Amniotic epithelial cell (primary cell): Measurements from ENCODE around the gene RGS19.

Experiments
- DNase-seq: peaks from one replicate; pipeline ENCODE4 v3.0.0-alpha.2; 2010; ENCODE audit warnings: low read depth

The RGS19 gene

DNA sequence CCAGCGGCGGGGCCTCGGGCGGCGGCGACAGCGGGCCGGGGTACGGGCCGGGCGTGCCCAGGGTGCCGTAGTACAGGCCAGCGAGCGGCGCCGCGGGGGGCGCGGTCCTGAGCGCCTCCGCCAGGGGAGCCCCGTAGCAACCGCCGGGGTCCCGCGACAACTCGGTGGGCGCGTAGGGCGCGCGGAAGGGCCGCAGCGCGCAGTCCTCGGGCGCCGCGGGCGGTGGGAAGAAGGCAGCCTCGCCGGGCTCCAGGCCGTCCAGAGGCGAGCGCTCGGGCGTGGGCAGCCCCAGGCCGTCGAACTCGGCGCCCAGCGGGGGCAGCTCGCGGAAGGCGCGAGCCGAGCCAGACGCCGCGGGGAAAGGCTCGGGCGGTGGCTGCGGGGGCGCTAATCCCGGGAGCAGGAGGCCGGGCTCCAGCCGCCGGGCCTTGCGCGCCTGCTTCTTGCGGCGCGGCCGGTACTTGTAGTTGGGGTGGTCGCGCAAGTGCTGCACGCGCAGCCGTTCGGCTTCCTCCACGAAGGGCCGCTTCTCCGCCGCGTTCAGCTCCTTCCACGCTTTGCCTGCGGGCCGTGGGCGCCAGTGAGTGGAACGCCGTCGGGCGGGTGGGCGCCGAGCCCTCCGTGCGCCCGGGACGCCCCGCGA lies 30.8 kb downstream of the RGS19 start:
- DNase-seq = no peak

GRCh38 chr20:64047968-64048401 lies 31.3 kb downstream of the RGS19 start:
- DNase-seq = no peak

GRCh38 chr20:64047046-64047389 lies 32.3 kb downstream of the RGS19 start:
- DNase-seq = no peak

DNA sequence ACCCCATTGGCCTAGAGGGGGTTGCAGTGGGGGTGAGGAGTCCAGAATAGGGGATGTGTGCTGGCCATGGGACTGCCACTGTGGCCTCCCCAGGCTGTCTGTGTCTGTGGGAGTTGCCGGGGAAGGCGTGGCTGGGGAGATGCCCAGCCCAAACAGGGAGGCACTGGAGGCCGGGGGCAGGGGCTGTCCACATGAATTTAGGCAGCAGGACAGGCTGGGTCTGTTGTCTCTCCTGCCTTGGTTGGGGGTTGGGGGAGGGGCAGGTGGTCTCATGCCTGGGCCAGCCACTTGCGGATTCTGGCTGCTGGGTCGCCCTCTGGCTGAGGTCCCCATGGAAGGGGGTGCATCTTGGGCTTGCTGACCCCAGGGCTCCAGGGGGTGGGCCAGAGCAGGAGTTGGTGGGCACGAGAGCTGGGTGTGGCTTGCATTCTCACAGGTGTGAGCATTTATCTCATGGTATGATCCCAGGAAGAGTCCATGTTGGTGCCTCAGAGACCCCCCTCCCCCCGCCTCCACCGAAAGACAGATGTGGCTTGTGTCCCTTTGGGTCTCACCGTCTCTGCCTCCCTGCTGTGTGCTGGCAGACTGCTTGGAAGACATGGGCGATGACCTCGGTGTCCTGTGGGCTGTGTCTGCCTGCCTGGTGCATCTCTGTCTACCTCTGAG lies 33.8 kb downstream of the RGS19 start:
- DNase-seq = no peak

GRCh38 chr20:64044484-64045247 lies 34.7 kb downstream of the RGS19 start:
- DNase-seq = peak; percentile 47

GRCh38 chr20:64043768-64044167 lies 35.5 kb downstream of the RGS19 start:
- DNase-seq = no peak

DNA sequence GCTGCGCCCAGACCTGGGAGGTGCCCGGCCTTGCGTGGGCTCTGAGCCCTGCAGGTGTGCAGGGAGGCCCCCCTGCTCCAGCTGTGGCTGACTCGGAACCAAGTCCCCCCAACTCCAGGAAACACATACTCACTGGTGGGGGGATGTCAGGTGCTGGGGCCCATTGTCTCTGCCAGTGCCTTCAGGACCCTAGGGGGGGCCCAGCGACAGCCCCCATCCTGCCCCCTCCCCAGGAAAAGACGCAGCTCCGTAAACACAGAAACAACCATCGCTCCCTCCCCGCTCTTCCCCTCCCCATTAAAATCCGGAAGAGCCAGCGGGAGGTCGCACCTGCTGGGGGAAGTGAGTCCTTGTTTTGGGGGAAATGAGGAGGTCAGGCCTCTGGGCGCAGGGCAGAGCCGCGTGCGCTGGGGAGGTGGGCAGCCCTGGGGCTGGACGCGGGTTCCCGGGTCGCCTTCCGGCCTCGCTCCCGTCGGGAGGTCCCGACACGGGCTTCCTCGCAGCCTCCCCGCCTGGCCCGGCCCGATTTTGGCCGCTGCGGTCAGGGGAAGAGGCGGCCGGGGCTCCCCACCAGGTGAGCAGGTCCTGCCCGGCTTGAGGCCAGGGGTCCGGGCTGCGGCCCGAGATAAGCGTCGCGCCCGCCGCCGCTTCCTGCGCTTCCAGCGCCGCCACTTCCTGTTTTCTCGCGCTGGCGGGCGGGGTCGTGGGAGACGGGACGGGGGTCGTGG lies 37.1 kb downstream of the RGS19 start:
- no peak for DNase-seq

GRCh38 chr20:64041781-64042053 lies 37.6 kb downstream of the RGS19 start:
- no peak for DNase-seq

DNA sequence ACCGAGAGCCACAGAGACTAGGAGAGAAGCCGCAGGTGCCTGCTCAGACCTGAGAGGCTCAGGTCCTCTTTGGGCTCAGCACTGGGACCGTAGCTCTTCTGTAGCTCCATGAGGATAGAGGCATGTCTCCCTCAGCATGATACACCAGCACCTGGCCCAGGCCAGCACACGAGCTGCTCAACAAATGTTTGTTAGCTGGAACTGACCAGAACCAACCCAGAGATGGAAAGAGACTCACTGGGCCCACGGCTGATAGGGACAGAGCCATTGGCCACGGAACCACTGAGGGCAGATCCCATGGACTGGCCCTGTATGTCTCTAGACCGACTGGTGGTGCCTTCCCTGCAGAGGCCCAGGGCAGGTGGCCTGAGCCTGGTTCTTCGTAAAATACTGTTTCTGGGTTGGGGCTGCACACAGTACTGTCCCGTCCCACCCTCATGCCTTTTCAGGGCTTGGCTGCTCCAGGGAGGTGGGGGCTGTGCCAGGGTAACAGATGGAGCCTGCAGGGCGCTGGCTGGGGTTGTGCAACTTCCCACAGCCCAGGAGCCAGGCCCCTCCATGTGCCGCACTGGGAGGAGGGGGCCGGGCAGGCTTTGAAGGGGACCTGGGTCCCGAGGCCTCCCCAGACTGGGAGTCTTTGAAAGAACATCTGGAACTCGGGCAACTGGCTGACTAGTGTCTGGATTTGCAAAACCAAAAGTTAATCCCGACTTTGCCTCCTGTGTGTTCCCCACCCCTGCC lies 38.1 kb downstream of the RGS19 start:
- DNase-seq = no peak

DNA sequence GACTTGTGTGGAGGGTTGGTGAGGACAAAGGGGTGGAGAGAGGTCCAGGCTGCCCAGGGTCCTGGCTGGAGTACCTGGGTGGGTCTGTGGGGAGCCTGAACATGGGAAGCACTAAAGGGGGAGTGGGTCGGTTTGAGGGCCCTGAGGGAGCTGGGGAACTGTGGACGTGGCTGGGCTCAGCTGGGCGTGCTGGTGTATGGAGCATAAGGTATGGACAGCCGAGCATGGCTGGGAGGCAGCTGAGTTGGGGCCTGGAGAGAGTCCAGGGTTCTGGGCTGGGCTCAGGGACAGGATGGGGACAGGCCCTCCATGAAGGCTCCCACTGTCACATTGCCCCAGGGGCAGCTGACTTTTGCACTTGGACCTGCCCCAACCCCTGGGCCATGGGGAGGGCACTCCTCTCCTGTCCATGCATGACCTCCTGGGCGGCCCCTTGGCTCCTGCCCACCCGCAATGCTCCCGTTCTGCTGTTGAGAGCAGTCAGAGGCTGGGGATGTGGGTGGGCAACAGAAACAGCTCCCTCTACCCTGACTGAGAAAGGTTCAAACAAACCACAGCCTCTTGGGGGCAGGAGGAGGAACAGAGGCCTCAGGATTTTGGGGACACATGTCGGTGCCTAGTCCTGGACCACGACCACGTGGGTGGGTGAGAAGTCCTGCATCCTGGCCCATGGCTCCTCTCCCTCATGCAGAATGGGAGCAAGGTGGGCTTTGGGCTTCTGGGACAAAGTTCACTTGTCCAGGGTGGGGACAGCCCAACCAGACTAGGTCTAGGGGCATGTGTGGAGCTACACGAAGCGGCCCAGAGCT lies 38.9 kb downstream of the RGS19 start:
- DNase-seq = no peak

- no peak for DNase-seq
Measured at GRCh38 chr20:64039293-64040160, 39.8 kb downstream of the RGS19 start.

- peak; percentile 63 for DNase-seq
Measured at GRCh38 chr20:64038565-64039292, 40.6 kb downstream of the RGS19 start.

GRCh38 chr20:64038224-64038564 lies 41.1 kb downstream of the RGS19 start:
- DNase-seq = no peak

- no peak for DNase-seq
Measured at GRCh38 chr20:64037498-64038213, 41.7 kb downstream of the RGS19 start.

DNA sequence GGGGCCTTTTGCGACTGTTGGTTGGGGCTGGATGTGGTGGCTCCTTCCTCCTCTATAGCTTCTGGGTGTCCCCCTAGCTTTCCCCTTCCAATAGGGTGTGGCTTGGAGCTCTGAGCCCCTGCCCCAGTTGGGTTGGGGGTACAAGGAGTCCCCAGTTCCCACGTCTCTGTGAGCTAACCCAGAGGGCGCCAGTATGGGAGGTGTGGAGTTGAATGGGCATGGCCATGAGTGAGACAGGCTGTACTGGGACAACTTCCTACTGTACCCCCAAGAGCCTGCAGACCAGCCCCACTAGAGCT lies 42.2 kb downstream of the RGS19 start:
- no peak for DNase-seq

DNA sequence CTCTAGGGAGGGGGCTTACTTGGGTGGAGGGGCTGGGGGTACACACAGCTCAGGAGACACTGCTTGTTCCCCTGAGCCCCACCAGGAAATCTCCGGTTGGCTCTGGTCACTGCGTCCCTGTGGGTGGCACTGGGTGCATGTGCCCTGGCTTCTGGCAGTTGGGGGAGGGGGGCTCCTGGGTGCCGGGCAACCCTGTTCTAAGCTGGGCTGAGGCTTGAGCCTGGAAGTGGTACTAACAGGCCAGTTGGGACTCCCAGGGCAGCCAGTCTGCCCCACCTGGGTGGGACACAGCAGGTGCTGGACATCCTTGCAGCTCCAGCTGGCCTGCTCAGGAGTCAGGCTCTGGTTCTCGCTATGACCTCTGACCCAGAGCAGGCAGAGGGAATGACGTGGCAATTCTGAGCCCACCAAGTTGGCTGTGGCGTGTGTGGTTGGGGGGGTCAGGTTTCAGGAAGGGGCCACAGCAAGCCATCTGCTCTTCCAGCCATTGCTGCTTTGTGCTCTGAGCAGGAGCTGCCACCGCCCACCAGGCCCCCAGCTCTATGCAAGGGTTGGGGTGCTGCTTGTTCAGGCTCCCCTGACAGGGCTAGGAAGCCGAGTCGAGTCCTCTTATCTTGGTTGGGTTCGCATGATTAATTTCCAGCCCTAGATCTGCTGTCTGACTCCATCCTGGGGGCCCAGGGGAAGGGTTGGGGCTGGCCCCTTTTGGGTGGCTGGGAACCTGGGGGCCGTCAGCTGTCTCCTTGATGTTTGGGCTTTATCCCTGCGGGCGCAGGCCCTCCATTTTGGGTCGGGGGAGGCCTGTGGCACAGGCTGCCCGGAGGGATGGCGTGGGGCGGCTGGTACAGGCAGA lies 42.7 kb downstream of the RGS19 start:
- peak; percentile 32 for DNase-seq

GRCh38 chr20:64035933-64036345 lies 43.4 kb downstream of the RGS19 start, which contains the start of gene C20orf204:
Gene C20orf204, plus strand, starts transcription at chr20:64036182. Its CDS starts 142 bp downstream, at chr20:64036324.
- DNase-seq = no peak
